AG04449 (cell line): ENCODE results near the gene PRR23E.

Source experiments
- CTCF ChIA-PET: fragments of 350-600 bp; formaldehyde crosslinking; extraction: SDS; loops from one replicate; lab custom pipeline; 2021; ENCODE audit warnings: antibody characterized with exemption; lab: Yijun Ruan, JAX
- POLR2A ChIA-PET: fragments of 400-600, 350-600 bp; formaldehyde crosslinking; extraction: SDS; loops from one replicate; lab custom pipeline; 2020; ENCODE audit warnings: antibody characterized with exemption, inconsistent platforms; lab: Yijun Ruan, JAX
- DNase-seq: peaks from one replicate; pipeline ENCODE4 v3.0.0-alpha.2; 2010; ENCODE audit warnings: low read depth, low spot score
- H3K4me3 ChIP-seq: 2 replicates; pipeline ENCODE4 v1.5.1; 2011; ENCODE audit warnings: low read depth, mild to moderate bottlenecking, control low read depth, low read length
- CTCF ChIP-seq: IDR thresholded peaks from one replicate; pipeline ENCODE4 v1.5.1; 2011; ENCODE audit warnings: mild to moderate bottlenecking, moderate library complexity, low read length, control low read depth, inconsistent platforms; ENCODE audit not compliant: insufficient read depth; ENCODE audit errors: missing control alignments

The PRR23E gene

GRCh38 chr3:127196002-127196401 is 3.1 kb downstream of the PRR23E start:
- H3K4me3 ChIP-seq: no peak overlapping the region
- POLR2A ChIA-PET: no interaction called here
- TF ChIP-seq CTCF: no peak
- CTCF ChIA-PET: no interaction called here
- no peak for DNase-seq

DNA sequence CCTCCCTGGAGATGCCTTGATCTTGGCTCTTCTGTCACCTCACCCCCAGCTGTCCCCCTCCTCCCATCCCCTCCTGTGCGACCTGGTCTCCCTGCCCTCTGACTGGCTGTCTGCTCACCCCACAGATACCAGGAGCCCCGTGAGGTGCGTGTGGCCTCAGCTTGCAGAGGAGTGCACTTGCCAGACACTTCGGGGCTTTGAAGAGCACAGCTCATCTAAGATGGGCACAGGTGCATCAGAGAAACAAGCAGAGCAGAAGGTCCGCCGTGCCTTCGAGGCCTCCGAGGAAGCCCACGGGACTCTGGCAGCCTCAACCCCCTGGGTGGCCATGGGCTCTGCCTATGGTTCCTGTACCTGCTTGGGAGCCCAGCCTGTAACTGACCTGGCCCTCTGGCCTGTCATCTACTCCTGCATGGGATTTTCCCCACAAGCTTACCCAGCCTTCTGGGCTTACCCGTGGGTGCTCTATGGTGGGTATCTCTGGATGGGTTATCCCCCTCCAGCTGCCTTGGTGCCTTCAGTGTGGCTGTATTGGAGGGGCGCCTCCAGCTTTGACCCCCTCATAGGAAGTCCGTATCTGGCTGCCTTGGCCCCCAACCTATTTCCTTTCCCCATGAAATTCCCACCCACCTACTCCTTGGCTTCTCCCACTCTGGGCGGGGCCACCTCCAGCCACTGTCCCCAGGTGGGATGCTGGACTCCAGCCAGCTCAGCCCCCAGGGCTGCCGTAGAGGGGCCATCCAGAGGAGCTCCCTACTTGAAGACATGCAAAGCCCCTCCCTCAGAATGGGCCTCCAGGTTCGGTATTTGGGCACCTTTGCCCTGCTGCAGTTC is 3.8 kb downstream of the PRR23E start:
- no peak overlapping the region for H3K4me3 ChIP-seq
- ChIA-PET POLR2A (no interaction called here), CTCF (no interaction called here)
- DNase-seq: no peak
- no peak for TF ChIP-seq CTCF

DNA sequence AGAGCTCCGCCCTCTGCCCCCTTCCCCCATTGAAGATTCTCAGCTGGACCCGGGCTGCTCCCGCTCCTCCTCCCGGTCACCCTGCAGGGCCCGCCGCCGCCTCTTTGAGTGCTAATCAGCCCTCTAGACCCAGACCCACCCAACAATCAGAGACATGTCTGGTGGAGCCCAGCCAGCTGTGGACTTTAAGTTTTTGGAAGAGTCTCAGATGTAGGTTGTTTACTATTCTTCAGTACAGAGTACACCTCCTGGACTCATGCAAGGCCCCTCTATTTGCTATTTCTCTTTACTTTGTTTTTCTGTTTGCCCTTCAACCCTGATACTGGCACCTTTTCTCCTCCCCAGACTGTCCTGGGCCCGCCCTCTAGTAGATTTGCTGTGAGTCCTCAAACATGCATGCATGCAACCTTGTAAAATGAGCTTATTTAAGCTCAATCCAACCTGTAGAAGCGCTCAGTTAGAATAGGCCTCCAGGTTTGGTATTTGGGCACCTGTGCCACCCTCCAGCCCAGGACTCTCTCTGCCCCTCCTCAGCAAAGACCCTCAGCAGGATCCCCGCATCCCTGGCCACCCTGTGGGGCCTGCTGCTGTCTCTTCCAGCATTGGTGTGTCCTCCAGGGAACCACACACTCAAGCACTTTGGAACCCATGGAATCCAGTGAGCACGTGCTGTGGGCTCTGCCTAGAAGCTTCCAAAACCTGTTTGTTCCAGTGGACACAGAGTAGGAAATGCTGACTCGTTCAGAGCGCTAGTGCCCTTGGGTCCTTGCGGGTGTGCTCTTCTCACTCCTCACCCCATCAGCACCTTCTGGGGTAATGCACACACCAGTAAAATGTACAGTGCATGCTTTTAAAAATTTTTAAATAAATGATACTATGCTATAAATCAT is 4.6 kb downstream of the PRR23E start:
- CTCF ChIA-PET: no interaction called here

GRCh38 chr3:127200086-127200691 is 7.3 kb downstream of the PRR23E start:
- H3K4me3 ChIP-seq: no peak overlapping the region
- POLR2A ChIA-PET: no interaction called here
- no peak for DNase-seq
- CTCF ChIA-PET: no interaction called here
- TF ChIP-seq CTCF: no peak

More for the DNA sequence above, 4.6 kb downstream of the PRR23E start:
- H3K4me3 ChIP-seq: no peak overlapping the region
- TF ChIP-seq CTCF: no peak
- POLR2A ChIA-PET: no interaction called here
- DNase-seq: no peak

DNA sequence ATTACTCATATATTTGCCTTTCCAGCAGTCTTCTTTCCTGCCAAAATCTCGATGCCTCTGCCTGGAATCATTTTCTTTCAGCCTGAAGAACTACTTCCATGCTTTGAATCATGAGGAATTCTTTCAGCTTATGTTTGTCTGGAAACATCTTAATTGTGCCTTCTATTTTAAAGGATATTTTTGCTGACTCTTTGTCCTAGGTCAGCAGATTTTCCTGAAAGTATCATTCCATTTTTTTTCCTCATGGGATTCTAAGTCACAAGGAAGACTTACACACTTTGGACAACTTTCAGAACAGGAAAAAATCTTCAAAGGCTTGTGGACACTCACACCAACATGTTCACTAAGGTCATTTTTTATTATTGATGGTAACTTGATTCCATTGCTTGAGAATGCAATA is 10.1 kb downstream of the PRR23E start:
- DNase-seq: no peak
- ChIA-PET POLR2A (no interaction called here), CTCF (no interaction called here)
- no peak overlapping the region for H3K4me3 ChIP-seq
- TF ChIP-seq CTCF: no peak
